Suprapubic skin (tissue), 4 donors: Measurements from ENCODE around the gene PIAS4.

Experiments used
- CTCF ChIP-seq, 2 donors: fragments of 200-600 bp in 1 of 2; fragments of 450-650 bp in 1 of 2; sonication (generic) in 1 of 2; IDR thresholded peaks; one replicate each; pipeline ENCODE4 v1.5.1; 2016 to 2019; ENCODE audit warnings: antibody characterized with exemption in 2 of 2, mild to moderate bottlenecking in 1 of 2, moderate library complexity in 1 of 2
- EP300 ChIP-seq: sonication (generic); formaldehyde crosslinking; IDR thresholded peaks from one replicate; pipeline ENCODE4 v1.6.1; 2017; ENCODE audit warnings: antibody characterized with exemption
- POLR2A ChIP-seq, 2 donors: fragments of 450-650 bp; IDR thresholded peaks; one replicate each; pipeline ENCODE4 v1.6.1; 2017; ENCODE audit warnings: antibody characterized with exemption in 2 of 2, mild to moderate bottlenecking in 2 of 2, moderate library complexity in 2 of 2
- POLR2AphosphoS5 ChIP-seq, 3 donors: sonication (generic); formaldehyde crosslinking; IDR thresholded peaks; one replicate each; pipeline ENCODE4 v1.6.1; 2017; ENCODE audit warnings: antibody characterized with exemption in 3 of 3

DNA sequence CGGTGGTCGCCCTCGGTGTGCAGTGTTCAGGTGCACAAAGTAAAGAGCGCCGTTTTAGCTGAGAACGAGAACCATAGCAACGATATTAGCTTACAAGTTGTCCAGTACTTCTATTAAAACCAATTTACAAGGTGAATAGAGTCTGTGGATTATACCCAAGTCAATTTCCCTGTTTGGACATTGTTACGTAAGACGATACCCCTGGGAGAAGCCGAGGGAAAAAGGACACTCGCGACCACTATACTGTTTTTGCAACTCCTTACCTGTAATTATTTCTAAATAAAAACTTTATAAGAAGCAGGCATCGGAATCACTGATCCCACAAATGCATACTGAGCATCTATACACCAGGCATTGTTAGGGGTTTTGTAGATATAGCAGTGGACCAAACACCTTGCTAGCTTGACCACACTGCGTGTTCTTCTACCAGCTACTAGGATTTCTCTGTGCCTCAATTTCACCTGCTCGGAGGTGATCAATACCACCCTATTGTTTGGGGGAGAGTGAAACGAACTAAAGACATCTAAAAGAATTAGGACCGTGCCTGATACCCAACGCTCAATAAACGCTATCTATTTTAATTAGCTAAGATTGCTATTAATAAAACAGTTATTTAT, 21.8 kb upstream of the PIAS4 start:
- no peak for TF ChIP-seq CTCF (IDR thresholded peaks at IDR 0.05)
- TF ChIP-seq POLR2AphosphoS5 (IDR thresholded peaks at IDR 0.05), result no peak
- TF ChIP-seq POLR2A (IDR thresholded peaks at IDR 0.05), result no peak
- no peak for TF ChIP-seq EP300
